HG03520 (cell line): ENCODE data around the gene HS3ST3A1.
"Not testable (repeated sequence)": the region's sequence is repeated elsewhere in the genome, so short reads cannot be mapped to it uniquely, and the experiment has no call there.

Experiments used
- ATAC-seq: cut with Tn5 transposase; IDR thresholded peaks from one replicate; pipeline ENCODE4 v1.9.1; 2021; ENCODE audit warnings: mild to moderate bottlenecking, moderate library complexity; ENCODE audit not compliant: unreplicated experiment

The HS3ST3A1 gene

GRCh38 chr17:13575922-13576419 lies 25.8 kb downstream of the HS3ST3A1 start:
- no peak for ATAC-seq

DNA sequence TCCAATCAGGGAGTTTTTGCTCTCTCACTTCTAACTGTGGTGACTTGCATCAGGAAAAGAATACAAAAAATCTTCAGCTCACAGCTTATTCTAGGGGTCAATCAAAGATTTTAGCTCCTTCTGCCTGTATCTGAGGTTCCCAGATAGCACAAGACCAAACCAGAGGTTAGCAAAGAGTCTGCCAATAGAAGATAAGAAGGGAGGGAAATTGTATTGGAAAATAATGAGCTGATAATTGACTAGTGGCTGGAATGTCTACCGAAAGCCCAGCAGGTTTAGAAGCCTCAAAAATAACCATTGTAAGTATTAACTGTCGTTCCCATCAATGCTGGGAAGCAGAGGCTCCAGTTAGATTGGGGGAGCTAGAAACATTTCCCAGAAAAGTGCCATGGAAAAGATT lies 26.3 kb downstream of the HS3ST3A1 start:
- ATAC-seq: no peak

GRCh38 chr17:13572581-13572980 lies 29.1 kb downstream of the HS3ST3A1 start:
- ATAC-seq: no peak

GRCh38 chr17:13569398-13570123 lies 32.2 kb downstream of the HS3ST3A1 start:
- ATAC-seq: no peak

DNA sequence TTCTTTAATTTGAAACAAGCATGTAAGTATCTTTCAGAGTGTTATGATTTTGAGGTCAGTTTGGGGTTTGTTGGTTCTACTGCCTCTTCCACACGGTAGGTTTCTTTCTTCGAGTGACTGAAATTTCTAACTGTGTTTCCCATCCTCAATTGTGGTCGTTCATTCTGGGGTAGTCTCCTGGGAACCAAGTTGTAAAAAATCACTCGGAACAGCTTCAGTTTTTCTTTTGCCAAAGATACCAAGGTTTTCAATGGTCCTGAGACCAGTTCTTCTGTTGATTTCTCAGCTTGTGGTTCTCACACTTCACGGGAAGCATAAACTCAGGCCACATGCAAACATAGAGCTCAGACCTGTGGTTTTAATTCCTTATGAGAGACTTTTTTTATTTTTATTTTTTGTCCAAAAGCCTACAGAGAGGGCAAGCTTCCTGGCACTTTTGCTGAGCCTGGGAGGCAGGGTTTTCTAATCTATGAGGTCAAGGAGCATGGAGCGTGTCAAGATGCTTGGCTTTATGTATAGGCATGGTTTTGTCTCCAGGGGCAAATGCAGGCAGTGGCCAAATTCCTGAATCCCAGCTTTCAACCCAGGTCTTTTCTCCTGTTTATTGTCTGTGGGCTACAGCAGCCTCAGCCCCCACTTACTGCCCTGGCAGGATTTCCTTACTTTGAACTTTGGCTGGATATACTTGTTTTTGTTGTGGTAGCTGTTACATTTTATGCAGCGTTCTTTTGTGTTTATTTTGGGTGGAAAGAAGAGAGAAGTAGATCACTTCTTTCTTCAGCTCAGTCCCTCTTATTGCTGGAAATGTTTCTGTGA lies 32.9 kb downstream of the HS3ST3A1 start:
- ATAC-seq: no peak

GRCh38 chr17:13563866-13564265 lies 37.9 kb downstream of the HS3ST3A1 start:
- no peak for ATAC-seq

GRCh38 chr17:13562271-13562800 lies 39.4 kb downstream of the HS3ST3A1 start:
- ATAC-seq: no peak

DNA sequence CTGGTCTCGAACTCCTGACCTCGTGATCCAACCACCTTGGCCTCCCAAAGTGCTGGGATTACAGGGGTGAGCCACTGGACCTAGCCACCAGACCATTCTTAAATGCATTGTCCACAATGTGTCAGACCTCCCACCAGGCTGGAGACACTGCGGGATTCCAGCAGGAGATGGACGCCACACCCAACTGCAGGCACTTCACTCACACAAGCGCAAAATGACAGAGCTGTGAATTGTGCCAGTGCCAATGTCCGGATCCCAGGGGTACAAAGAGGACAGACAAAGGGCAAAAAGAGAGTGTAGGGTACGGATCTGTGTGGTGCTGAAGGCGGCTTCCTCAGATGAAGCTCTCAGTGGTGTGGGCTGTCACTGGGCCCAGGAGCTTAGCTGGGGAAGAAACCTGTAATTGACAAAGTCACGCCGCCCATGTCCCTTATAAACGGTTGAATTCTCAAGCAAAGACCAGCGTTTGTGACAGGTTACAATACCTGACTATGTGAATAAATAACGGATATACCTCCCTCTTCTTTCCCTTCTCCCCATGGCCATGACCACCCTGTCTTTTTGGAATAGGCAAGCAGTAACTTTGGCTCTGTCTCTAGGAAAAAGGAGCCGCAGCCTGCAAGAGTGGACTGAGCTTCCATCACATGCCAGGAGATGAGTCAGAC lies 40.0 kb downstream of the HS3ST3A1 start:
- ATAC-seq: no peak

DNA sequence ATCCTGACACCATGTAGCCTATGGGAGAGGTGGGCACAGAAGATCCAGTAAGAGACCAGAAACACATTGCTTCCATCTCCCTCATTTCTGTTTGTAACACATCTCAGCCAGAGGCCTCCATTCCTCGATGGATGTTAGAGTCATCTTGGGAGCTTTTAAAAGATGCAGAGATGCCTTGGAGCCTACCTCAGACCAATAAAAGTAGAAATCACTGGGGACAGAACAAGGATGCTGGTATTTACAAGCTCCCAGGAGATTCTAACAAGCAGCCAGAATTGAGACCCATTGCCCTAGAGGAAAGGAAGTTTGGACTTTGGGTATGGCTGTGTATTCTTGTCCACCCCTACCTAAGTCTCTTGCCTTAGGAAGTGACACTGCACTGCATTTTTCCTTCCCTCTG lies 40.8 kb downstream of the HS3ST3A1 start:
- no peak for ATAC-seq

- no peak for ATAC-seq
Observed at GRCh38 chr17:13558588-13558987, 43.1 kb downstream of the HS3ST3A1 start.

GRCh38 chr17:13557077-13557476 lies 44.7 kb downstream of the HS3ST3A1 start:
- no peak for ATAC-seq

DNA sequence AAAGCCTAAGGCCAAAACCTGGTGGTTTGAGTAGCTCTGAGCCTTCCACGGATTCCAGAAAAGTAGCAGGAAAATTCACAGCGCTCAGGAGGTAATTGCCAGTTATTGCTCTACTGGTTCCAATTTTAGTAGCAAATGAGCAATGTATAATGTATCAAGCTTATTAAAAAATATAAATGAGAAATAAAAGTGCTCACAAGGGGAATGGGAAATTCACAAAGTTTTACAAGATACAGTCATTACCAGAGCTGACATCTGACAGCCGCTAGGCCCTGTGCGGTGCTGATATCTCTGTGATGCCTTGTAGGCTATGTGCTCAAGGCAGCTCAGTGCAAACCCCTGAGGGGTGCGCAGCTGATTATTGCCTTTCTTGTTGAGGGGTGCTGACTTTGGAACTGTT lies 47.5 kb downstream of the HS3ST3A1 start:
- ATAC-seq: no peak

DNA sequence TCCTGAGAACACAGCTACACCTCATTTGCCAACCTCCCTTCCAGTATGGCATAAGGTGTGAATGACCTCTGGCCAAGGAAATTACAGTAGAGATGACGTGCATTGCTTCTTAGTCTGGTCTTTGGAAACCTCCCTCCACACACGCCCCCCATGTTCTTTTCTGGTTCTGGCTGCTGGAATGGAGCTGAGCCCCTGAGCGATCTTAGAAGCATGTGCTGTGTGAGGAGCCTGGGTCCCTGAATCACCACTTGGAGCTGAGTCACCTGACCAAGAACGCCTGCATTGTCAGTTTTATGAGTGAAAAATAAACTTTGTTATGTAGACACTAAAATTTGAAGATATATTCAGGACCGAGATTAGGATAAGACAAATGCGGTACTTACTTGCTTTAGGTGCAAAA lies 51.4 kb downstream of the HS3ST3A1 start:
- ATAC-seq: no peak

DNA sequence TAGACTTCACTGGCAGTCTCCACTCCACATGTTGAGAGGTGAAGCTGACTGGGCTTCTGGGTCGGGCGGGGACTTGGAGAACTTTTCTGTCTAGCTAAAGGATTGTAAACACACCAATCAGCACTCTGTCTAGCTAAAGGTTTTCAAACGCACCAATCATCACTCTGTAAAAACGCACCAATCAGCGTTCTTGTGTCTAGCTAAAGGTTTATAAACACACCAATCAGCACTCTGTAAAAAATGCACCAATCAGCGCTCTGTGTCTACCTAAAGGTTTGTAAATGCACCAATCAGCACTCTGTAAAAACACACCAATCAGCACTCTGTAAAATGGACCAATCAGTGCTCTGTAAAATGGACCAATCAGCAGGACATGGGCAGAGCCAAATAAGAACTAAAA lies 53.2 kb downstream of the HS3ST3A1 start:
- not testable (repeated sequence) for ATAC-seq

DNA sequence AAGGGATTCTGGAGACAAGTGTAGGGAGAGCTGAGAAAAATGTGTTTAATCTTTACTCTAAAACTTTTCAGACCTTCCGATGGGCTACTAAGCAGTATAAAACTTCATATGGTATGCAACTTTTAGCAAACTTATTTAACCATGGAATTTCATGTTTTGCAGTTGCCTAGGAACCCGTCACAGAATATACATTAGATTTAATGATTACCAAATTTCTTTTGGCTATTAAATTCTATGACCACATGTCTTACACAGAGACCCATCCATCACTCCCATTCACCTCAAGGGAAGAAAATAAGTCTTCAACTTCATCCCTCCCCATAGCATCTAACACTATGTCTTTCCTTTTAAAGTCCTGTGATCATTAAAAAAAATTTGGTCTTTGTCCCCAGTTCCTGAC lies 54.9 kb downstream of the HS3ST3A1 start:
- ATAC-seq: no peak

DNA sequence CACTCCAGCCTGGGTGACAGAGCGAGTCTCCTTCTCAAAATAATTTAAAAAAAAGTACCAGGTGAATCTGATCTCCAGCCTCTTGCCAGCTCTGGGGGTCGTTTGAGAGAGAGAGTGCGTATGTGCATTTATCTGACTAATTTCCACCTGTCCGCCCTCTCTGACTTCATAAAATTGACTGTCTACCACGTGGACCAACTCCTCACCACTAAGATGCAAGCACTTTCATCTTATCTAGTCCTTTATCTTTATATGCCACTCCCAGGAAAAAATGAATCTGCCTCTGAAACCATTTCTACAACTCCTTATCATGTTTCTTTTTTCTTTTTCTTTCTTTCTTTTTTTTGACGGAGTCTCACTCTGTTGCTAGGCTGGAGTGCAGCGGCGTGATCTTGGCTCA lies 55.8 kb downstream of the HS3ST3A1 start:
- ATAC-seq: no peak

GRCh38 chr17:13544765-13545164 lies 57.0 kb downstream of the HS3ST3A1 start:
- ATAC-seq: no peak

DNA sequence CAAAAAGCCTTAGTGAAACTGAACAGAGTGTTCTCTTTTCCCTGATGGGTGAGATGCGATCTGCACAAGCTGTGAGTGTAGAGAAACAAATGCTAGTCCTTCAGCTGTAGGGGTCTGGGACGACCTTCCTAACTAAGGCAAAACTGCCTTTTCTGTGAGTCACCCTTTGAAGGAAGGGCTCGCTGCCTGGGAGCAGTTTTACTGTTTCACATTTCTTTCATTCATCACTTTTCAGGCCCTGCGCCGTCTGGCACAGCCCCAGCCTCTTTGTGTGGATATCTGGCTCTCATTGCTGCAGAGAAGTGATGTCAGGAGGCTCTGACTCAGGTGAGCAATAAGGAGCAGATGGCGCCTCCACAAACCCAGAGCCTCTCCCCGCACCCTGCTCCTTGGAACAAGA lies 57.4 kb downstream of the HS3ST3A1 start:
- ATAC-seq: no peak

GRCh38 chr17:13542636-13543035 lies 59.1 kb downstream of the HS3ST3A1 start:
- no peak for ATAC-seq

DNA sequence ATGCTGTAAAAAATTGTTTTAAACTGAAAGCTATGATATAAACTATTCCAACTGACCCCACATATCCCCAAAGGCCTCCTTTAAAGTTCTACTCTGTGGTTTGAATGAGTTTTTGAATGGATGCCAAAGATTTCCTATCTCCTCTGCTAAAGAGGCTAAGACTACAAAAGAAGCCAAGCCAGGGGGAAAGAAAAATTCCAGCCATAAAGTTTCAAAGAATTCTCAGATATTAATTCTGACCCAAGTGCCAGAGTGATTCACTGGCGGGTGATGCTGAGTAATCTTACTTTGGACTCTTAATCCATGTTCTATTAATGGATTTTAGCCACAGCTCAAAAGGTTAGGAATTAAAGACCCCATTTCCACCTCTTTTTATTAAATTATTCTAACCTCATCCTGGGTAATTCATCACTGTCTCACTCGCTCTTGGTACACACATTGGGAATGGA lies 60.7 kb downstream of the HS3ST3A1 start:
- ATAC-seq: no peak

GRCh38 chr17:13540546-13540945 lies 61.2 kb downstream of the HS3ST3A1 start:
- no peak for ATAC-seq
